Activated T-cell treated with anti-CD3 and anti-CD28 coated beads for 48 hours (primary cell): ENCODE results near the gene AJUBA.
"Not testable (repeated sequence)": the region's sequence is repeated elsewhere in the genome, so short reads cannot be mapped to it uniquely, and the experiment has no call there.

ENCODE experiments used
- DNase-seq: peaks from one replicate; pipeline ENCODE4 v3.0.0-alpha.2; 2020; ENCODE audit warnings: low read depth

AJUBA gene

GRCh38 chr14:23006188-23006534 is 23.8 kb upstream of the AJUBA start:
- no peak for DNase-seq

DNA sequence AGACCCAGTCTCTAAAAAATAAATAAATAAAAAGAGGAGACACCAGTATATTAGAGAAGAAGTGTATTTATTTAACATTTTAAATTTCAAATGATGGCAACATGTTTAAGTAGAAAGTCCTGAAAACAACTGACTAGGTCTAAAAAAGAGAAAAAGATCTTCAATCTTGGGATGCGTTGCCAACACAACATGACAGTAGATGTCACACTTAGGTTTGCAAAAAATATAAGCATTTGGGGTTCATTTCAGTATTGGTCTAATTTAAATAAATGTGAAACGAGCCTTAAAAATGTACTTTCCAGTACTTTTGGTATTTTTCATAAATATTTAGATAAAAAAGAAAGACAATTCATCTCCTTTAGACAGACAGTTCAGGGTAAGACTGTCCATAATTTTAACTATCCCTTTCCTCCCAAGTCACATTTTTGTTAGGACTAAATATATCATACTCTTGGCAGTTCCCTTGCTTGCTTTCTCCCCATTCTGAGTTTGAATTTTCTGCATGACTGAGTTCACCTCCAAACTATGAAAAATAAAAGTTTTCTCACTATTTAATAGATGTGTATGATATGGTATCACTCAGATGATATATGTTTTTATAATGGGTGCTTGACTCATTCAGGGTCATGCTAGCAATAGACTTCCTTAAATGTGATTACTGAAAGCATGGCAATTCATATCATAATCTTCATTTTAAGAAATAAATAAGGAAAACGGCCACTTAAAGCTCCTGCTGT is 23.3 kb upstream of the AJUBA start:
- DNase-seq, result no peak

DNA sequence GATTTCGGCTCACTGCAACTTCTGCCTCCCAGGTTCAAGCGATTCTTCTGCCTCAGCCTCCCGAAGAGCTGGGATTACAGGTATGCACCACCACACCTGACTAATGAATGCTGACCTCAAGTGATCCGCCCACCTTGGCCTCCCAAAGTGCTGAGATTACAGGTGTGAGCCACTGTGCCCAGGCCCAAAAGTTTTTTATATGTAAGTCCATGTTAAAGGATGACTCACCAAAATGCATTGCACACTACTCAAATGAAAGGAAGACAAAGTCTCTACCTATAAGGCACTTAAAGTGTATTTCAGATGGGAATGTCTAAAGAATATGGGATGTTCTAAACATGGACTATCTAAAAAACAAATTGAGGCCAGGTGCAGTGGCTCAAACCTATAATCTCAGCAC is 21.9 kb upstream of the AJUBA start:
- DNase-seq, result not testable (repeated sequence)

DNA sequence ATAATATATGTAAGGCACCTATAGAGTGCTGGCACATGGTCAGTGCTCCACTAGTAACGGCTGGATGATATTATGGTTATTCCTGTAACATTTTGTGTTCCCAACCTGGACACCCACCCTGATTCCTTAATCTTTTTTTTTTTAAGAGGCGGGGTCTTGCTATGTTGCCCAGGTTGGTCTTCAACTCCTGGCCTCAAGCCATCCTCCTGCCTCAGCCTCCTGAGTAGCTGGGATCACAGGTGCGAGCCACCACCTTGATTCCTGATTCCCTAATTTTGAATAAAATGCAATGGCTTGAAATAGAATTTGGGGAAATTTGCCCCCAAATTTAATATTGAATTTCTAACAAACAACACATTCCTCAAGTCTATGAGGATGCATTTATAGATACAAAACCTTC is 20.2 kb upstream of the AJUBA start:
- DNase-seq, result no peak

DNA sequence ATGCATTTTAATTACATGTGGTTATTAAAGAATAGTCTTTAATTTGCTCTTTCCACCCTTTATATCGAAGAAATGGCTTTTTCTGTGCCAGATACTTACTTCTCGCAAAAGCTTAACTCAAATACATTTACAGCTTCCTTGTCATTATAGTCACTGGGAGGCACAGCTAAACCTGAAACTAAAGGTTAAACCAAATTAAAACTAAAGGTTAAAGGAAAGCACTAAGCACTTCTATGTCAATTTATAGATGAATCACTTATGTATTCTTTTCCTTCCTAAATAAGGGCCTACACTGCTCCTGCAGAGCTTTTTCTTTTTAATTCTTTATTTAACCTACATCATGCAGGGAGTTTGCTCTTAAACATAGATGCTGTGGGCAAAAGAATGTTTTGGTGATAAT is 18.5 kb upstream of the AJUBA start:
- DNase-seq, result no peak

- no peak for DNase-seq
These were observed 16.1 kb upstream of the AJUBA start for GRCh38 chr14:22998329-22999012.

DNA sequence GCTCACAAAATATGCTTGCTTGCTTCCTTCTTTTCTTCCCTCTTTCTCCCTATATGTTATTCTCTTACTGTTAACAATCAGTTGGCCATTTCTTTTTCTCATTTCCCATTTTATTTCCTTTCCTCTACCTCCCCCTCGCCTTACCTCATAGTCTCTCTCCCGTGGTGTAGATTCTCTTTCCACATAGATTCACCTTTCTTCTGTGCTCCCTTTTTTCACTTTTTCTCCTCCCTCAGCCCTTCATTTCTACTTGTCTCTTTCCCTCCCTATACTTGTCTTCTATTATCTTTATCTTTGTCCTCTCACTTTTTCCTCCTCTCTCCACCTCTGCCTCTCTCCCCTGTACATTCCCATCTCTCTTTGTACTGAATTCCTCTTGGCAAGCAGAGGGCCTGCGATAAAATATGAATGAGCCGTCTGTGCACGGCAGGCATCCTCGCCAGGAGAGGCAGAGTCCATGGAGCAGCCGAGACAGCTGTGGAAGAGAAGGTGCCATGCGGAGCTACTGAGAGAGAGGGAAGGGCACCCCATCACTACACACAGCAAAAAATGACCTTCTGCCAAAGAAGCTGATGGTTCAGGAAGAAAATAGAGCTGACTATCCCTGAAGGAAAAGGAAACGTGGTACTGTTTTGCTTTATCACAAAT is 15.4 kb upstream of the AJUBA start:
- DNase-seq, result no peak

DNA sequence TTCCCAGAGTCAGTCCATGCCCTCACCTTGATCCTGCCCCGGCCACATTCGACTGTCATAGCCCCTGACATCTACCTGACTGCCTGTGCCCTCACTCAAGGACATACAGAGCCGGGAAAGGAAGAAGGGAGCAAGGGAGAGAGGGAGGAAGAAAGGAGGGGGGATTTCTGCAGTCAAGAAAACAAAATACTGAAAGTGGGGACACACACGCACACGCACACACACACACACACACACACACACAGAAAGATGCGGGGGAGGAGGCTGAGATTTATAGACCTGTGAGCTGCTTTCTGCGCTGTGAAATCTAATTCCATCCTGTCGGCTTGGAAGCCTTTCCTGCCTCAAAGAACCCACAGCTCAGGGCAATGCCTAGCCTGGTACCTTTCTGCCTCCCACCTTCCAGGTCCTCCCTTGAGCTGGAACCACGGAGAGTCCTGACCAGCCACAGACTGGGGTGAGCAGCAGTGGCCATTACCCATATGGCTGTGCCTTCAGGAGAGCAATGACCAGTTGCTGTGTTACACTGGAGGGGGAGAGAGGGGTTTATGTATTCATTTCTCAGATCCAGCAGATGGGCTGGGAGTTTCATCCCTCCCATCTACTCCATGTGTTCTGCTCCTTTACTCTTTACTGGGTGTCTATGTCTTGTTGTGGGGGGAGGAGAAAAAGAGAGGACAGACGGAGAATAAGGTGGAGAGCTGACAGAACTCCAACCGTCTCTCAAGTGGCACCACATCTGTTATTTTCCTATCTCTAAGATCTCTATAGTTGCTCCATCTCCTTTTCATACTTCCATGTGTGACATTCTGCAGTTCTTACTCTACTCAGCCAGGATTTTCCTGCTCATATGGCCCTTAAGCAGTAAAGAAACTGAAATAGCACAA is 14.7 kb upstream of the AJUBA start:
- DNase-seq, result no peak

- DNase-seq, result no peak
These were observed 13.7 kb upstream of the AJUBA start for GRCh38 chr14:22995889-22996625.

DNA sequence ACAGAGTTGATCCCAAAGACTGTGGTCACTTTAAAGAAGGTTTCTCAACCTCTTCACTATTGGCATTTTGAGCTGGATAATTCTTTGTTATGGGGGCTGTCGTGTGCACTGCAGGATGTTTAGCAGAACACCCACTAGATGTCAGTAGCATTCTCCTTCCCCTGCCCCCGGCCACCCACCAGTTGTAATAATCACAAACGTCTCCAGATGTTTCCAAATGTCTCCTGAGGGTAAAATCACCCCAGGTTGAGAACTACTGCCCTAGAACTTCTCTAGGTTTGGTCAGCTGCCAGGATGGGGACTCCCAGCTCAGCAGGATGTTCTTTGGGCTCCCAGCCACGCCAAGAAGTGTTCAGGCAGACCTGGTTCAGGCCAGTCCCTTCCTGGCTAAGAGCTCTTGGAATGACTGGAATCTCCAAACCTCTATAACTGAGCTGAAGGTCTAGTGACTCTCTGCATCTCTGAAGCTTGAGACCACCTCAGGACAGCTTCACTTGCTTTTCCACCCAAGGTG is 12.5 kb upstream of the AJUBA start:
- DNase-seq, result no peak

- no peak for DNase-seq
These were observed 11.2 kb upstream of the AJUBA start for GRCh38 chr14:22993517-22993916.

GRCh38 chr14:22991852-22992251 is 9.5 kb upstream of the AJUBA start:
- DNase-seq, result no peak

- no peak for DNase-seq
These were observed 4.9 kb upstream of the AJUBA start for GRCh38 chr14:22987291-22987690.

GRCh38 chr14:22986508-22987054 is 4.2 kb upstream of the AJUBA start:
- DNase-seq, result peak; percentile 78

DNA sequence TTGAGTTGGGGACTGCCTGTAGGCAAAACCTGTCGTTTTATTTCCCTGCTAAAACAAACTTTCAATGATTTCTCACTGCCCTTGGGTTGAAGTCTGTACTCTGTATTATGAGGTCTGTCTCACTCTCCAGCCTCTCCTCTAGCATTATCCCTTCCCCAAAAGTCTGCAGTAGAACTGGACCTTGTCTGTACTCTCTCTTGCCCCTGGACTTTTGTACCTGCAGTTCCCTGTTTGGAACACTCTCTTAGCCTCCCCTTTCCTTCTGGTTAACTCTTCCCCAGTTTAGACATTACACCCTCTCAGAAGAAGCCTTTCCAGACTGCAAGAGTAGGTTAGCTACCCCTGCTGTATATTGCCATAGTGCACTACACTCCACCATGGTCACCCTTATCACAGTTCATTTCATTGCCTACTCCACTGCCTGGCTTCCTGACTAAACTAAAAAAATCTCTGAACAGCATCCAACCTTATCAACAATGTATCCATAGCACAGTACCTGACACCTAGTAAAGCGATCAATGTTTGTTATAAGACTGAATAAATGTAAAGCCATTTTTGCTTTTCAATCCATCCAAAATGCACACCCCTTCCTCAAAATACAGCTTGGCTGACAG is 3.6 kb upstream of the AJUBA start:
- DNase-seq, result no peak

GRCh38 chr14:22984959-22985658 is 2.8 kb upstream of the AJUBA start:
- DNase-seq, result no peak

DNA sequence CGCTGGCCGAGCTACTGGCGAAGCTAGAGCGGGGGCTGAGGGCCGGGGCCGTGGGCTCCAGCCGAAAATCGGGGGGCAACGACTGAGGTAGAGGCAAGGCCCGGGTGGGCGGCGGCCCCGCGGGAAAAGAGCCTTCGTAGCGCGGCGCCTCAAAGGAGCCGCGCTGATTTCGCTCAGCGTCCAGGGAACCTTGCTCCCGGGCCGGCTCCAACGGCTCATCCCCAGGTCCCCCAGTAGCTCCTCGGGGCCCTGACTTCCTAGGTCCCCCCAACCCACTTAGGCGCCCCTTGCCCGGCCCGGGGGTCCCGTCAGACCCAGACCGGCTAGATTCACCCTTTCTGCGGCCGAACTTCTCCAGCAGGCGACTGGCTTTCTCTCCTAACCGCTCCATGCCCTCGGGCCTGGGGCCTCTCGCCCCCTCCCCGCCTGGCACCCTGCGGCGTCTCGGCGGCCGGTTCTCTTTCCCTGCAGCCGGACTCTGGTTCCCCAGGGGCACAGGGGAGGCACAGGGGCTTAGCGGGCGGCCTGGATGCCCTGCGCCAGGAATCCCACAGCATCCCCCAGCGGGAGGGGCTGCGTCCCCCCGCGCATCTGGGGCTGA is 375 bp downstream of the AJUBA start:
- no peak for DNase-seq

DNA sequence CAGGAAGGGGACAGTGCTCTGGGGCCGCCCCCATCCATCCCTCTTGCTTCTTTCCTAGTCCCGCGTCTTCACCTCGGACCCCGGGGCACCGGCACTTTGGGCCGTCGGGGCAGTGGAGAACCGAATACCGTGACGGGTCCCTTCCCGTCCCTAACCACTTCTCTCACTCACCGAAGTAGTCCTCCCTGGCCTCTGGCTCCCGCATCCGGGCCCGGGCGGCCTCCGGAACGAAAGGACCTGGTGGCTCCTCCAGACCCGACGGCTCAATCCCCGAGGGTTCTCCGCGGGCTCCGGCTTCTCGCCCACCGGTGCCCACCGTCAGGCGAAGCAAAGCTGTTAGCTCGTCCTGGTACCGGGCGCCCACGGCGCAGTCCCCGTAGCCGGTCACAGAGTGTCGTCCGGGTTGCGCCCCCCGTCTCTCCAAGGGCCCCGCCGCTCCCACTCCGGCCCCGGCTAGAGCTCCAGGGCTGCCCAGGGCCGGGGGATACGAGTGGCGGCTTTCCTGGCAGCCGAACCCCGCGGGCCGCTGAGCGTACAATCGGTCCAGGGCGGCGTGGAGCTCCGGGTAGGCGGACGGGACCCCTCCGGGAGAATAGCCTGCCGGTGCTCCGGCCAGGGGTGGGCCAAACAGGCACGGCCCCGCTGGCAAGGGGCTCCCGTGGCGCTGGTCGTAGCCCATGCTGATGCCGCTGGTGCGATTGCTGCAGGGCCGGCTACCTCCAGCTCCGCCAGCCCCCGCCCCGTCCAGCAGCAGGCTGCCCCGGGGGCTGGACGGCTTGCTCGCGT is 1.1 kb downstream of the AJUBA start:
- no peak for DNase-seq

DNA sequence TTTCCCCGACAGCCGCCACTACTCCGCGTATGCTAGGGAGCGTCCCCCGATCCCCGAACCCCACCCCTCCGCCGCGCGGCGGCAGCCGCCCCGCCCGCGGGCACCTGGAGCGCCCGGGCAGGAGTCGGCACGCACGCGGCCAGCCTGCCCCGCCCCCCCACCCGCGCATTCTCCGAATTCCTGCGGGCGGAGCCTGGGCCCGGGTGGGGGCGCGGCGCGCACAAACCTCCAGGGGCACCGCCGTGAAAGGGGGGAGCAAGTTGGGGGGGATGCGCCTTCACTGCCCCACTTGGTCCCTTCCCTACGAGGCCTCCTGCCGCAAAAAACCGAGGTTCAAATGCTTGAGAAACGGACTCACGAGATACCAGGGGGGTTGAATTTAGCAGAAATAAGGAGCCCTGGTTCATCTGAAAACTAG is 1.7 kb downstream of the AJUBA start:
- DNase-seq, result peak; percentile 29
